NCI-H510A (cell line): Measurements from ENCODE around the gene UBE2L5.

Experiments used
- DNase-seq: peaks from one replicate; lab custom pipeline; 2025; lab: John Stamatoyannopoulos, UW

Gene UBE2L5

DNA sequence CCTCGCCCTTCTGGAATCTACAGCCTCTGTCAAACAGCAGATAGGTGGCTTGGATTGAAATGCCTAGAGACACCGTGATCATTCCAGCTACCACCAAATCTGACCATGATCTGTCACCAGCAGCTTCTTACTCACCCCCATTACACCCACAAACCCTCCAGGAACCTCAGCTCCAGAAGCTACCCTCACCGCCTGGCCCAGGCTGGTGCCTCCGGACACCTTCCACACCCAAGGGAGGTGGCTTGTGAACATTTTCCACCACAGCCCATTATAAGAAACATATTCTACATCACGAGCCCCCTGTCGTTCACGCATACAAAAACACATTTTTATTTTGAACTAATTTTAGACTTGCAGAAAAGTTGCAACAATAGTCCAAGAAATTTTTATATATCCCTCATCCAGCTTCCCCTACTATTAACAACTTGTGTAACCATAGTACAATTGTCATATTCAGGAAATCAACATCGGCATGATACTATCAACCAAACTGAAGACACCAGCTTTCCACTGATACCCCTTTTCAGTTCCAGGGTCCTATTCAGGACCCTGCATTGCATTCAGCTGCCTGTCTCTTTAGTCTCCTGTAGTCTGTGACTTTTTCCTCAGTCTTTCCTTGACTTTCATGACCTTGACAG is 15.4 kb upstream of the UBE2L5 start:
- DNase-seq, result no peak

DNA sequence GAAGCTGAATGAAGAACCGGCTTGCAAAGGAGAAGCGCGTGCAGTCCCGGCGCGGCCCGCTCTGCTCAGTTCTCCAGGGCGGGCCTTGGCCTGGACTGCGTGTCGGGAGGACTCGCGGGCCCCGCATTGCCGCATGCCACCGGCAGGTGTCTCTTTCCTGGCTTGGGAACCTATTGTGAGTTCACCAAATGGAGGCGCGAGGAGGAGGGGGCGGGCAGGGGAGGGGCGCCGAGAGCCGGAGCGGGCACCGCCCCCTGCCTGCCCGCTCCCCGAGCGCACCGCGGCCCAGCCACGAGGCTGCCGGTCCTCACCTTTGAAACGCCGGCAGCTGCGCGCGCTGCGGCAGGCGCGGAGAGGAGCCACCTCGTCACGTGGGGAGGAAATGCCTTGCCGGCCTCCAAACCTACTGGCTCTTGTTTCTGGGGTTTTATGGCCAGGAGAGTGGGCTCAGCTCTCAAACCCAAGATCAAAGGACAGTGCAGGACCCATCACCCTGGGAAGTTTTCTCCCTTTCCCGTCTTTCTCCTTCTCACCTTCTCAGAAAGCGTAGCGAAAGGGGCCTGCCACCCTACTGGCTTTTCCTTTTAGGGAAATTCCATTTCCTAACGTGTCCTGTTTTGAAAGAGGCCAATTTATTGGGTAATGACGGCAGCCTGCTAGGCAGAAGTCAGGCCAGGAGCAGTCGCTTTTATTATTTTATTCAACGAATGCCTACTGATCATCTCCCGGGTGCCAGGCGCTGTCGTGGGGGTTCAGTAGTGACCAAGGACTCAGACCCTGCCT is 13.8 kb upstream of the UBE2L5 start:
- no peak for DNase-seq

GRCh38 chr13:30409886-30410704 is 12.2 kb upstream of the UBE2L5 start:
- DNase-seq, result no peak

DNA sequence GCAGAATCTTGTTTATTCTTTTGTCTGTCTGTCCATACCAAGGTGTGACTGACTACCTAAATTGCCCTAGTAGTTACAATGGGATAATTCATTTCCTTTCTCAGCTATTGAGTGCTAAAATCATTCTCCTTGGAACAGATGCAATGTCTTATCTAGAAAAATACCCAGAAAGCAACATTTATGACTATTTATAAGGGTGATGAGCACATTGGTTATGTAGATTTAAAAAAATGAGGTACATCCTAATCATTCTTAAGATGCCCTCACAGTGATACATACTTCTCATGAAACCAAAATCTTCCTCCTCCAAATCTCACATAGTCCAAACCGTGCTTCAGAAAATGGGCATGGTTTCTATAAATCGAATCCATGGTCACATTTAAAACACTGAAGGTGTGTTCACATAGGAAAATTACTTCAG is 11.6 kb upstream of the UBE2L5 start:
- DNase-seq, result no peak

DNA sequence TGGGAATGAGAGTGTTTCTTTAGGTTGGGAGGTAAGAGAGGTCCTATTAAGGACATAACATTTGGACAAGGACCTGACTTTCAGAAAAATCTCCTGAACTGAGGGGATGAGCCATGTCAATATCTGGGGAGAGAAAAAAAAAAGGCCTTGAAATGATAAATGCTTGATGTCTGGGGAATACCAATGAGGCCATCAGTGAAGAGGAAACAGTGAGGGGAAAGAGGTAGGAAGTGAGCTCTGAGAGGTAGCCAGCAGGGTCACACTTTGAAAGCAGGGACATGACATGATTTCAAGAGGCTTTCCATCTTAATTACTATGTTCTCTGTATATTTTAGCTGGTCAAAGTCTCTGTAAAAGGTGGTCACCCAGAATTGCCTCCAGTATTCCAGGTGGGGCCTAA is 9.9 kb upstream of the UBE2L5 start:
- DNase-seq, result no peak

DNA sequence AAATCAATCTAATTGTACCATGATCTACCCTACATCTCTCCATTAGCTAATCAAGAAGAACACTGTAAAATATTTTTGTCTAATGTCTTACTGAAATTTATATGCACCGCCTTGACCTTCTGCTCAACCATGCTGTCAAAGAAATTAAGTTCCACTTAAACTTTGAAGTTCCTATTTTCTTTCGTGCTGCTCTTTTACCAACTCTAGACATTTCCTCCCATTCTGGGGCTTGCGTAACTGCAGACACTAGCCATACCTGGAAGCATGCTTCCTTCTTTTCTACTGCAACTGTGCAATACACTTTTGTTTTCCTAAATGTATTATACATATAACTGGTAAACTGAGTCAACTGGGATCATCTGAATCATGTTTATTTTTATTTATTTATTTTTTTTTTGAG is 8.5 kb upstream of the UBE2L5 start:
- DNase-seq, result no peak

DNA sequence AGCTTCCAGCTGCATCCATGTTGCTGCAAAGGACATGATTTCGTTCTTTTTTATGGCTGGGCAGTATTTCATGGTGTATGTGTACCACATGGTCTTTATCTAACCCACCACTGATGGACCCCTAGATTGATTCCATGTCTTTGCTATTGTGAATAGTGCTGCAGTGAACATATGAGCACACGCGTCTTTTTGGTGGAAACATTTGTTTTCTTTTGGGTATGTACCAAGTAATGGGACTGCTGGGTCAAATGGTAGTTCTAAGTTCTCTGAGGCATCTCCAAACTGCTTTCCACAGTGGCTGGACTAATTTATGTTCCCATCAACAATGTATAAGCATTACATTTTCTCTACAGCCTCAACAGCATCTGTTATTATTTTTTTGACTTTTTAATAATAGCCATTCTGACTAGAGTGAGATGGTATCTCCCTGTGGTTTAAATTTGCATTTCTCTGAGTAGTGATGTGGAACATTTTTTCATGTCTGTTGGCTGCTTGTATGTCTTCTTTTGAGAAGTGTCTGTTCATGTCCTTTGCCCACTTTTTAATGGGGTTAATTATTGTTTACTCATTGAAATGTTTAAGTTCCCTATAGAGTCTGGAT is 6.8 kb upstream of the UBE2L5 start:
- DNase-seq, result no peak

DNA sequence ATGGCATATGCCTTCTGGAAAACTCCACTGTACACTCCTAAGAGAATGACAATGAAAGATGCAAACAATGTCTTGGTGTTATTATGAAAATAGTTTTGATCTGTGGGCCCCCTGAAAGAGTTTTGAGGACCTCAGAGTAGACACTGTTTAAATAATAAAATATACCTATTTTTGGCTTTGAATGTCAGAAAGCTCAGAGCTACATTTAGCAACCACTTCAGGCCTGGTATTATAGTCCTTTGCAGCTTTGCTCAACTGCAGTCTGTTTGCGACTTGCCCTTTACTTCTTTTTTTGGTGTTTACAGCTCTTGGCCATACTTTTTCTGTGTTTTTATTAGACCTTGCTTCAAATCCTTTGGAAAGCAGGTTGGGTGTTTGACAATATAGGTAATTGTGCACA is 5.8 kb upstream of the UBE2L5 start:
- no peak for DNase-seq

- DNase-seq, result no peak
These were observed 4.1 kb upstream of the UBE2L5 start for GRCh38 chr13:30418075-30418716.

- DNase-seq, result no peak
These were observed 3.4 kb upstream of the UBE2L5 start for GRCh38 chr13:30418717-30419459.

- peak; percentile 30 for DNase-seq
These were observed 920 bp upstream of the UBE2L5 start for GRCh38 chr13:30421093-30422053.

- DNase-seq, result no peak
These were observed 1.6 kb downstream of the UBE2L5 start for GRCh38 chr13:30423891-30424290.

- no peak for DNase-seq
These were observed 6.9 kb downstream of the UBE2L5 start for GRCh38 chr13:30429235-30429634.

- no peak for DNase-seq
These were observed 7.7 kb downstream of the UBE2L5 start for GRCh38 chr13:30429721-30430694.

DNA sequence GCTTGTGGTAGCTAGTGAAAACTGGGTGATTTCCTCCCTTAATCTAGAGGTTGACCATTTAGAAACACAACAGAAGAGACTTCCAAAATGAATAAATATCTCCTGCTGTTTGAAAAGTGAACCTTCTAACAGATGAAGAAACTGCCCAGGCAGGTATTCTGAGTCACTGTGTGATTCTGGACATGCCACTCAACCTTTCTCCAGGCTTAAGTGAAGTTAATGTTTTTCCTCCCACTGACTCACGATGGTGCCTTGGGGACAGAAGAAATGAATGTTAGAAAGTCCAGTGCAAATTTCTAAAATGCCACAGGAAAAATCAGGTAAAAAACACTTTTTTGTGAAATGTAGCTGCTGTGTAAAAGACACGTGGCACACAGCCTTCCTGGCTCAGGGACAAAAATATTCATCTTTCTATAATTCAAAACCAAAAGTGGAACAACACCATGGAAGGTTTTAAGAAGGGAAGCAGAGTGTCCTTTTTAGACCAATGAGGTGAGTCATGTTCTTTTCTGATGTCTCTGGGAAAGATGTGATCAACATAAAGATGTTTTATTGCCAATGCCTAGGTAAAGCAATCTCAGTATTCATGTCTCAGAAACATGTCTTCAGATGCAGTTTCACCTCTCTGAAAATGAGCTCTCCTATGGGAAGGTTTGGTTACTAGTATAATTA is 9.1 kb downstream of the UBE2L5 start:
- no peak for DNase-seq

DNA sequence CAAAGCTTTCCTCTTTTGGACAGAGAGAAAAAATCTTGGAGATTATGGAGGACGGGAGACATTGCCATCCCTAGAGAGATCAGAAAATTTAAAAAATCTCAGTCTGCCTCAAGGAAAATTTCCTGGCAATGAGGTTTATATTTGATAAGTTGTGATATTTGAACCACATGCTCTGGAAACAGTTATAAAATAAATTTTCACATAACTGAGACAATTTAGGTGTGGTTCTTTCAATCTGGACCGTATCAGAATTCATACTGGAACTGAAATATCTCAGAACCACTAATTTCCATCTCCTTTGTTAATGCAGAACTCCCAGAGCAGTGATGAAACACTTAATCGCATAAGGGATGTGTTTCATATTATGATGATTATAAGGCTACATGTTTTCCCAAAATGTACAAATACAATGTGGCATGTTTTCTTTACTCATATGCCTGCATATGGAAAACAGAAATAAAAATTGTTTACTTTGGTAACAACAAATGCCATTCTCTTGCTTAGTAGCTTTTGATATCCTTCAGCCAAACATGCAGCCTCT is 13.7 kb downstream of the UBE2L5 start:
- DNase-seq, result no peak

DNA sequence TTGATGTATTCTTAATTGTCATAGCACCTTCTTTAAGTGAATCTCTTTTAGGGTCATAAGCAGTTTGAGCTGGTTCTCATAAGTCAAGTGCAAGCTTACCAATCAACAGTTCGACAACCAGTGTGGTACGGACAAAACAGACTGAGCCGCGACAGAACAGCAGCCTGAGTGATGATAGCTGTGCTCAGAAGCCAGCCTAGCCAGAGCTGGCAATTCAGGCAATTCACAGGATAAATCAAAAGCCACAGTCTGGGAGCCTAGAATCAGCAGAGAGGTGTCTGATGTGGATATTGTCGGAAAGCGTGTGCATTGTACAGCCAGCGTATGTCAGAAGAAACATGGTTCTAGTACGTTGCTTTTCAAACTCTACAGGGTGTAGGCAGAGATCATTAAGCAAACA is 14.9 kb downstream of the UBE2L5 start:
- DNase-seq, result no peak

- no peak for DNase-seq
These were observed 16.0 kb downstream of the UBE2L5 start for GRCh38 chr13:30438286-30438685.
